NCI-H1436 (cell line): ENCODE data around the gene SDK2.
A peak's percentile ranks its signal among the peaks of the same experiment; 100 is the strongest.
"Not testable (repeated sequence)": the region's sequence is repeated elsewhere in the genome, so short reads cannot be mapped to it uniquely, and the experiment has no call there.

Experiments
- DNase-seq: peaks from one replicate; lab custom pipeline; 2025; lab: John Stamatoyannopoulos, UW

Gene SDK2

DNA sequence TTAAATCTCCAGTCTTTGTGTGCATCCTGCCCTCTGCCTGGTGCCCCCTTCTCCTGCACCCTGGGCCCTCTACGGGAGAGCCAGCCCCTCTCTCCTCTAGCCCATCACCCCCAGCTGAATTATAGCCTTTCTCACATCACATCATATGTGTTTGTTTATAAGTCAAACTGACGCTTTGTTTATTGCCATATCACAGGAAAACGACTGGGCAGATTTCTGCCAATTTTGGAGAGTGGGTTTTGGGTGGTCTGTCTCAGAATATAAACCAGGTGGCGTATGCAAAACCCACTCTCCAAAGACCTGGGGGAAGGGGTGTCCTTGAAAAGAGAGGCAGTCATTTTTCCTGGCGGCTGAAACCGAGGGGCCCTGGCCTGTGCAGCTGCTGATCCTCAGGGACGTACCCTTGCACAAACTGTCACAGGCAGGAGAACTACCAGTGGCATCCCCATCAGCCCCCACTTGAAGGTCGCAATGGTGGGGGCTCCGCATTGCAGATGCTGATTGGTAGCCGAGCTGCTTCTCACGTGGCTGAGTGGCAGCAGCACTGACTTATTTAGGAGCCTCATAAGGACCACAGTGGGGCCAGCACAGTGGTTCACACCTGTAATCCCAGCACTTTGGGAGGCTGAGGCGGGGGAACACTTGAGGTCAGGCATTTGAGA, 297.6 kb downstream of the SDK2 start:
- DNase-seq = no peak

DNA sequence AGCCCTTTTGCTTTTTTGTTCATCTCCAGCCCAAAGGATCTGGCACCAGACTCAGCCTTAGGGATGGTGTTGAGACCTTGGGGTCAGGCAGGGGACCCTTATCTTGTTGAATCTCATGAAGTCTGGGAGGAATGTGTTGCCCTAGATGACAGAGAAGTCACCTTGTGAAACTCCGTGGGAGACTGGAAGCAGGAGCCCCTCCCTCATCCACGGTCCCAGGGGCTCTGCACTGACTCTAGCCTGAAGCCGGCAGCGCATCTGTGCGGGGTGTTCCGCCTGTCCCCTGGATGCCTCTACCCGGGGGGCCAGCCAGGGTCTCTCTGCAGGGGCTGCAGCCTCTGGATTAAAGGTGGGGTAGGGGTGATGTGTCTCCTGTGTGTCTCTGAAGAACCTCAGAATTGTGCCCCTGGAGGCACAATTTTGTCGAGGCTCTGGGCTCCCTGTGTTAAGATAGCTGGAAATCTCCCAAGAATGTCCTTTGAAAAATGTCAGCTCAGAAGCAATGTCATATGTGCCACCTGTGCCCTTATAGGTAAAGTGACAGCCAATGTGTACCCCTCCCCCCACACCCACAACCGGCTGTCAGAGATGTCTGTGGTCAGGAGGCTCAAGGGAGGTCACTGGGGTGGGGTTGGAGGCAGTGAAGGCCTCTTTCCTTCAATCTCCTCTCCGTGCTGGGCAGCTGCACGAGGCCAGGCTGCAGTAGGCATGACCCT, 300.3 kb downstream of the SDK2 start:
- no peak for DNase-seq

DNA sequence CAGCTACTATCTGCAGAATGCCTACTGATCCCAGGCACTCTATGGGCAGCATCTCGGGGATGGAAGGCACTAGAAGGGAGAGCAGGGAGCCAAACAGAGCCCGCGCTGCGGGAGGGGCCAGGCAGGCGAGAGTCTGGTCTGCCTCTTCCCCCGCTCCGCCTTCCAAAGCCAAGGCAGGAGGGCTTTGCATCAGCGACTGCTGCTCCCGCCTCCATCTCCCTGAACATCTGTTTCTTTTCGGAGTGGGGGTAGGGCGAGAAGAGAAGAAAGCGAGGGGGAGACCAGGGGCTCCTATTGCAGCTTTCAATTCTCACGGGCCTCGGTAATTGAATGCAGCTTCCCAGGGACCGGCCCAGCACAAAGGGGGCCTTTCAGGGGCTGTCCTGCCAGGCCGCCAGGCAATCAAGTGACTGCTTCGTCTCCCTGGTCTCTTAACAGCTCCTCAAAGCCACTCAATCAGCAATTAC, 301.0 kb downstream of the SDK2 start:
- DNase-seq = peak; percentile 85

DNA sequence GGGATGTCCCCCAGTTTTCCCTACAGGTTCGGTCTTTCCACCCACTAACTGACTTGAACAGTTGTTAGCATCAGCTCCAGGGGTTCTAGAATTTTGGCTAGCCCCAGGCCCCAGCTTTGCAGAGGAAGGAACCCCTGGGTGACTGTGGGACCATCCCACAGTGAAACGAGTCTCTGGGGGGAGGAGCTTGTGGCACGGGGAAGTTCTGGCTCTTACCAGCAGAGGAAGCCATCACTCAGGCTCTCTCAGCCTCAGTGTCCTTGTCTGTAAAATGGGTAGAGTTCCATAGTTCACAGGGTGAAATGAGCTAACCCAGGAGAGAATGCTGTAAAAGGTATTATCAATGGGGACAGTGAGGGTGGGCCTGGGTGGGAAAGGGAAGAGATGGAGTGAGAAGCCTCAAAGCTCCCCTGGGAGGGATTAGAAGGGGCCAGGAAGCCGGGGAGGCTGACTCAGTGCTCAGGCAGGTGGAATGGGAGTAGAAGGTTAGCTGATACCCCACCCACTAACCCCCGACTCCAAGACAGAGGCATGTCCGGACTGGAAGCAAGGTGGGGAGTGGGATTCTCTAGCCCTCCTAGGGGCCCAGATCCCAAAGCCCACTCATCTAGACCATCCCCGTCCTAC, 301.6 kb downstream of the SDK2 start:
- no peak for DNase-seq

DNA sequence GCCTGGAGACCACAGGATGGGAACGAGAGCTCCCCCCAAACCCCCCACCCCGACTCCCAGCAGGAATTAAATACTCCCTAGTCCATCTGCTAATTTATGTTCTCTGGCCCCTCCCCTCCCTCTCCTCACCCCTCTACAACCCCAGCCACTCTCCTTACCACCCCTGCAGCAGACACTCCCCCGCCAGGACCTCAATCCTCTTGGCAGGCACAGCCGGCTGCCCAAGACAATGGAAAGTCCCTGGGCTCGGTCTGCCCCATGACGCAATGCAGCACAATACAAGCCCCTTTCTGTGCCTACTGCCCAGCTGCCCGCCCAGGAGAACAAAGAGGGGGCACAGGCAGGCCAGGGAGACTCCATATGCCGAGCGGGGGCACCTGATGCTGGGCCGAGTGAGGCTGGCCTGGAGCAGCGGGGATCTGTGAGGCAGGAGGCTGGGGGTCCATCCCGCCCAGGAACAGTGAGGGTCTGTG, 302.2 kb downstream of the SDK2 start:
- peak; percentile 65 for DNase-seq

DNA sequence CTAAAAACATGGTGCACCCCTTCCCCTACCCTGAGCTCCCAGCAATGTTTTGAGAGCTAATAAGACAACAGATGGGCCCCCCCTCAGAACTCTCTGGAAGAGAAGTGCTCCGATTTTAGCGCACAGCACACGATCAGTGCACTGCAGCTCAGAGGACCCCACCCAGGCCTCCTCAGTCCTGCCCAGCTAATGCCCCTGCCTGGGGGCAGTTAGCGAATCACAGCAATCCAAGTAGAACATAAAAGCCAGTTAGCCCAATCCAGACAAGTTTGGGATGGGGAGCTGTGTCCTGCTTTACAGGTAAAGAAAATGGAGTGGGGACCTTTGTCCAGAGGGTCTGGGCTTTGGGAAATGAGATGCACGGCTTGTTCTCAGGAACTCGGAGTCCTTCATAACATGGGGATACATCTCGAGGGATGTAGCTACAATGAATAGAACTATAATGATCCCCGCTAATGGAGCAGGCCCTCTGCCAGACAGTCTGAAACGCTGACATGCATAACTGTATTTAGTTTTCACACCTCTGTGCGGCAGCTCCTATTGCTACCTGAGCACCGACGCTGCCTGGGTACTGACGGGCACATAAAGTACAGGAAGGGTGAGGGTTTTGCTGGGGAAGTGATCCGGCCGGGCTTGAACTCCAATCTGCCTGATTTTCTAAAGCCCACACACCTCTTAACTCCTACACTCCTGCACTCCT, 302.7 kb downstream of the SDK2 start:
- DNase-seq = peak; percentile 37

DNA sequence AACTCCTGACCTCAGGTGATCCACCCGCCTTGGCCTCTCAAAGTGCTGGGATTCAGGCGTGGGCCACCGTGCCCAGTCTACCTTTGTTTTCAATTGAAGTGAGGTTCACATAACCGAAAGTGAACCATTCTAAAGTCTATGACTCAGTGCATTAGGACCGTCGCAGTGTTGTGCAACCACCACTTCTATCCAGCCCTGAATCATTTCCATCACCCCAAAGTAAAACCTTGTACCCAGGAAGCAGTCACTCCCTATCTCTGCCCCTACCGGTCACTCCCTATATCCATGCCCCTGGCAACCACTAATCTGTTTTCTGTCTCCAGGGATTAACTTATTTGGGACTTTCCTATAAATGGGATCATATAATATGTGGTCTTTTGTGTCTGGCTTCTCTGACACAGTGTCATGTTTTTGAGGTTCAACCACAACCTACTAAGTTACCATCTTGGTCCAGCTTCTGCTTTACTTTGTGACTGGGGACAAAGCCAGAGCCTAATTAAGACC, 304.1 kb downstream of the SDK2 start:
- DNase-seq = no peak

DNA sequence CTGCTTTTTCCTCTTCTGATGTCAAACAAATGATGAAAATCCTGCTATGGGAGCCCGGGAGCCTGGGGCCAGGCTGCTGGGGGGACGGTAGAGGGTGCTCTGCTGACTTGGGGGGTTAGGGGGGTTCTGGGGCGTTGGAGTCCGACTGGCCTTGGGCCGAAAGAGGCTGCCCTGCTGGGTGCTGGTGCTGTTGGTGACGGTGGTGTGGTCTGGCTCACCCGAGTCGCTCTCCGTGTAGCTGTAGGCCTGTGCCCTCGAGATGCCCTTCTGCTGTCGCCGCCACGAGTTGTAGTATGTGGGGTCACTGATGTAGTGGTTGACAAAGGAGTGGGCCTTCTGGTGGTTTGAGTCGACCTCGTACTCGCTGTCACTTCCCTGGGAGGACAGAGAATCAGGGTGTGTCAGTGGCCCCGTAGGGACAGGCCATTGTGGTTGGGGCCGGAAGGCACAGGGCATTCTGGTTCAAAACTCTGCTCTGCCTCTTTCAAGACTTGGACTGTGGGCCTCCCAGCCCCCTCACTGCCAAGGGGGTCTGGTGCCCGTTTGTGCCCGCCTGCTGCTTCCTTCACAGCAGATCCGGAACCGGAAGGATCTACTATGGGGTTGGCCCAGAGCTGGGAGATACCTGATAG, 305.6 kb downstream of the SDK2 start:
- no peak for DNase-seq

DNA sequence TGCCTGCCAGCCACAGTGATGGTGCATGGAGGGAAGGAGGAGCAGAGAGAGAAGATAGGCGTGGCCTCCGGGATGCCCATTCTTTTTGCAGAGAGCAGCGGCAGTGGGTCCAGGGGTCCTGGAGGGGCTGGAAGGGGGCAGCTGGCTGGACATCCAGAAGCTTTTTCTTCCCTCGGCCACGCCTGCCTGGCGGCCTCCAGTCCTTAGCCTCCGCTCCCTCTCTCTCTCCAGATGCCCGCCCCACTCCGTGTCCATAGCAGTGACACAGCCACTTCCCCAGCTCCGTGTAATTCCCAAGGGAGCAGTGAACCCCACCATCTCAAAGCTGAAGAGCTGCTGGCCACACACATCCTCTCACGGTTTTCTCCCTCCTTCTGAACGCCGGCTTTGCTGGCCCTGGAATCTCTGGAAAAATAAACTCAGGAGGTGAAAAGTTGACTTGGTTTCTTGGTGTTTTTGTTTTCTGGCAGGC, 306.2 kb downstream of the SDK2 start:
- no peak for DNase-seq

DNA sequence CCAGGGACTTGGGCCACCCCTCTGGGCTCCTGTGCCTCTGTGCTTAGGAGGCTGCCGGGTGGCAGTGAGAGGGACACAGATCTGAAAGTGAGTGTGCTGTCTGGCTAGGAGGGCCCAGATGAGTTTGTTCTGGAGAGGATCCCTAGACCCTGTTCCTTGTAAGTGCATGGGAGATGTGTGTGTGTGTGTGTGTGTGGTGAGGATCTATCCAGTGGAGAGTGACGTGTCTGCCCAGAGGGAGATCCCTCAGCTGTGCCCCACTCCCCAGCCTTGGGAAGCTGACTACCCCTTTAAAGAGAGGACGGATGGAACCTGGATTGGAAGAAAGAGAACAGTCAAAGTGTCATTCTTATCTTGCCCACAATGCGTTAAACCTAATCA, 306.9 kb downstream of the SDK2 start:
- DNase-seq = no peak

DNA sequence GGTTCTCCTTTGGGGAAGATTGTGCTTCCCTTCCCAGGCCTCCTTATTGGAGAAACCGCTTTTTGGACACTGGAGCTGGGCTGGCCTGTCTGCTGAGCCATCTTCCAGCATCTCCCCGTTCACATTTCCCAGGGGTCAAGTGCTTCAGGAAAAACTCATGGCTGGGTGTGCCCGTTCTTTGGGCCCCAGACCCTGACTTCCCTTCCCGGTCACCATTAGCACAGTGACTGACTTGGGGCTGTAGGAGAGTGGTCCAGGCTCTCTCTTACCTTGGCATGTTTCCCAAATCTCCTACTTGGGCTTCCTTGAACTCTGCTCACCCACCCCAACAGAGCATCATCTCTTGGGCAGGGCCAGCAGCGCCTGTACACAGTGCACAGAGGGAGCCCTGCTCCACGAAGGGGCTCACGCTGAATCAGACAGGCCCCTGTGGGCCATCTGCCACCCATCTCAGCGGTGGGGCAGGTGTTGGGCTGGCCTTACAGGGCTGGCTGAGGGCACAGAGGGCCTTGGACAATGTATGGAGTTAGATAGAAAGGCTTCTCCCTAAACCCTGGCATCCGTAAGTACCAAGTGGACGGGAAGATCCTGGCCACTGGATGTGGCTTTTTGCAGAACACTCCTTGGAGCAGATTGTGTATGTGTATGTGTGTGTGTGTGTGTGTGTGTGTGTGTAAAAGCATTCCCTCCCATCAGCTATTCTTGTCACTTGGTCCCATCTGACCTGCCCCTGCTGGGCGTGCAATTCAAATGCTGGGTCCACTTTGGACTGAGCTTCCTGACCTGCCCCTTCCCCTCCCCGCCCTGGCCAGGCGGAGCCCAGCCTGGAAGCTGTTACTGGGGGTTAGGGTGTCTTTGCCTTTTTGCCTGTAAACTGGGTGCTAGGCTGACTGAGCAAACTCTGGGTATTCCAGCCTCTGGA, 307.6 kb downstream of the SDK2 start:
- DNase-seq = no peak

DNA sequence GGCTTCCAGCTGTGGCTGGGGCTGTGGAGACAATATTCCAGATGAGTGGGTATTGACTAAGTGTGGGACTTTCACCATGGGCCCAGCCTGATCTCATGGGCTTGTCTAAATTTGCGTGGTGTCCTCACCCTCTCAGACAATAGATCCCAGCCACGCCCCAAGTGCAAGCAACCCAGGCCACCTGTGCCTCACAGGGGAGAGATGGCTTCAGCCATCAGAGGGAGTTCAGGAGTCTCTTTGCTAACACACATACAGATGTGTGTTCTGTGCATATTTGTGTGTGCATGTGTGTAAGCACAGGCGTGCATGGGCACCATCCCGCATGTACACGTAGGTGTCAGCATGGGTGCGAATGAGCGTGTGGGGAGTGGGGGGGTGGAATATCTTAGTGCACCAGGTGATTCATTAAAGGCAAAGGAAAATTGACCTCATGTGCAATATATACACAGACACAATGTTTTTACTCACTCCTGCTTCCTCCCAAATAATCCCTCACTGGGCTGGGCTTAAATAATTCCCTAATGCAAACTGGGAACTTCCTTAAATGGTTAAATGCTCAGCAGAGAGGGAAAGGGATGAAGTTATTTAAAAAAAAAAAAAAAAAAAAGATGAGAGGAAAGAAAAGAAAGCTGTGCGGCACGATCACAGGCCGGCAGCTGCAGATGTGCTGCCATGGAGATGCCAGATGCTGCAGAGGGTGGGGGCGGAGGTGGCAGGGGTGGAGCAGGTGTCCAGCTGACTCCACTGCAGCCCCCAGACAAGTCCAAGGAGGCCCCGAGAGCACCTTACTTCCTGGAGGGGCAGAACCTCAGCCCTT, 308.4 kb downstream of the SDK2 start:
- no peak for DNase-seq

DNA sequence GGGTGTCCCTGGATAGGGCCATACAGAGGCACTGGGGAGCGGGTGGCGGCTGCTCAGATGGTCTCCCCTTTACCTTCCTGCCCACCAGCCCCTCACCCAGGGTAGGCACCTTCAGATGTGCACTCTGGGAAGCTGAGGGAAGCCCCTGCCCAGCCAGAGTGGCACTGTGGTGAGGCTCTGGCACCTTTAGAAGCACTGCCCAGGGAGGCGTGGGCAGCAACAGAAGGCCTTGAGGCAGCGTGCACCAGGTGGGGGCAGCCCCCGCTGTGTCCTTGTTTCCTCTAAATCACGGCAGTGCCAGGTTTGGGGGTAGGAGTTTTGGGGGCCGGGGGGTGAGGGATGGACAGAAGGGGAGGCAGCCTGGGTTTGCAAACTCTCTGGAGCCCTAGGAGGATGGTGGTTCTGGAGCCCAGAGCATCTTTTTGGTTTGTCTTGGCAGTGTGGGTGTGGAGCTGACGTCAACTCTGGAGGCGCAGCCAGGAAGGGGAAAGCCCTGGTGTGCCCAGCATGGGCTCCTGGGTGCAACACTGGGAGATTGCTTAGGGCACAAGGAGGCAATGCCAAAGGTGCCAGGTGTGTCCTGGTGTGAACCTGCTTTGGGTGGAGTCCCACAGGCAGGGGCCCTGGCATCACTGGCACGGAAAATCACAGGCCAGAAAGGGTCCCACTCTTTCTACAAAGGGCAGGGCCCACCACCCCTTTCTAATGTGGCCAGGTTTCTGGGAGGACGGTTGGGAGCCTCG, 309.3 kb downstream of the SDK2 start:
- DNase-seq = no peak

DNA sequence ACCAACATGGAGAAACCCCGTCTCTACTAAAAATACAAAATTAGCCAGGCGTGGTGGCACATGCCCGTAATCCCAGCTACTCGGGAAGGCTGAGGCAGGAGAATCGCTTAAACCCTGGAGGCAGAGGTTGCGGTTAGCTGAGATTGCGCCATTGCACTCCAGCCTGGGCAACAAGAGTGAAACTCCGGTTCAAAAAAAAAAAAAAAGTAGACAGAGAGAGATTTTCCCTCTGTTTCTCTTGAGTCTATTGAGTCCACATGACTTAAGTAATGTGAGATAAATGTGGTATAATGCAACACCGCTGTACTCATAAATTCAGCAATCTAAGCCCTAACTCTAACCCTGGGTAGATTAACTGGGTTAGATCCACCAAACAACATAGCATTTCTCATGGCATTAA, 310.8 kb downstream of the SDK2 start:
- not testable (repeated sequence) for DNase-seq

DNA sequence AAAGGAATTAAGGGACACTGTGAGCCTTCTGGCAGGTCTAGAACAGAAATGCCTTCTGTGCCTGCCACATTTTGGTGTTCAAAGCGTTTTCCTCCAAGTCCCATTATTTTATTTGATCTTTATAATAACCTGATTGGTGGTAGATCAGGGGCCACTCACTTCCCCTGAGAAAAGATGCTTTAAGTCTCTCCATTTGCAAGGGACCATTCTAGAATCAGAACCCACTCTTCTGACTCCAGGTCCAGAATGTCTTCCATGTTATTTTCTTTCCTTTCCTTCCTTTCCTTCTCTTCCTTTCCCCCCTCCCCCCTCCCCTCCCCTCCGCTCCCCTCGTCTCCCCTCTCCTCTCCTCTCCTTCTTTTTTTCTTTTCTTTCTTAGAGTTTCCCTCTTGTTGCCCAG, 313.2 kb downstream of the SDK2 start:
- DNase-seq = no peak

DNA sequence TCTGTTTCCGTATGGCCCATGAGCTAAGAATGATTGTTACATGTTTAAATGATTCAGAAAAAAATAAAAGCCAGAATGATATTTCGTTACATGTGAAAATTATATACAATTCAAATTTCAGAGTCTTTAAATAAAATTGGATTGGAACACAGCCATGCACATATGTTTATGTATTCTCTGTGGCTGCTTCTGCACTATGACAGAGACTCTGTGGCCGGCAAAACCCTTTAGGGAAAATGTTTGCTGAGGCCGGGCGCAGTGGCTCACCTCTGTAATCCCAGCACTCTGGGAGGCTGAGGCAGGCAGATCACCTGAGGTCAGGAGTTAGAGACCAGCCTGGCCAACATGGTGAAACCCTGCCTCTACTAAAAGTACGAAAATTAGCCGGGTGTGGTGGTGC, 316.6 kb downstream of the SDK2 start:
- DNase-seq = no peak

DNA sequence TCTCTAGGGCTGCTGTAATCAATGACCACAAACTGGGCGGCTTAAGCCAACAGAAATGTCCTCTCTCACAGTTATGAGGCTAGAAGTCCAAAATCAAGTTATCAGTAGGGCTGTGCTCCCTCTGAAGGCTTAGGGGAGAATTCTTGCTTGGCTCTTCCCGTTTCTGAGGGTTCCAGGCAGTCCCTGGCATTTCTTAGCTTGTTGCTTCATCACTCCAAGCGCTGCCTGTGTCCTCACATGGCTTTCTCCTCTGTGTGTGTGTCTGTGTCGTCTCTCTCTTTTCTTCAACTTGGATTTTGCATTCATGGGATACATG, 318.8 kb downstream of the SDK2 start:
- DNase-seq = no peak

DNA sequence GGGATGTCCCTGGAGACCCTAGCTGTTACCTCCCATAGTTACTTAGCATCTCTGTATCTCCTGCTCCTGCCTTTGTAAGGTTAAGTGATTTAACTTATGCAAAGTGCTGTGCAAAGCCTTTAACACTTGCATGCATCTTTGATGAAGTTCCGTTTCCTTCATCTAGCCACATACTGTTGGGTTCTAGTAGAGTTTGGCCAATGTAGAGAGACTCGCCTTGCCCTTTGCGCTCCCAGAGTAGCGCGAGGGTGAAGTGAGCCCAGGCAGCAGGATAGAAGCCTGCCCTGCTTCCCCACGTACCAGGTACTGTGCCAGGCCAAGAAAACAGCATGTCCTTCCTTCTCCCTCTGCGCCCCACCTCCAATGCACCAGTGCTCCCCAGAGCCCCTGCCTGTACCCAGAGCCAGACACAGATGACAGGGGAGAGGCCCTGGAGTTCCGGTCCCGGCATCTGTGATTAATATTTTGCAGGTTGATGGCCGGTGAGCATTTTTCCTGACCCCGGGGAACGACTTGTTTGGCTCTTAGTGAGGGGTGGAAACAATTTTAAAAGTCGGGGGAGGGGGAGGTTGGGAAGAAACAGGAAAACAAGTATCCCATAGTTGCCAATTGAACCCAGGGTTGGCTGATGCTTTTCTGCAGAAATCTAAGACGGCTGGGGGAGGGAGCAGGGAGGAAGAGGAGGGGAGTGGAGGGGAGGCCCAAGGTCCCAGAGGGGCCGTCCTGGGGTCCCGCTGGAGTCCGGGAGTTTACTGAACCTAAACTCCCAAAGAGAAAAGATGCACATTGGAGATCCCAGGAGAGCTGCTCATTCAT, 319.3 kb downstream of the SDK2 start:
- no peak for DNase-seq

DNA sequence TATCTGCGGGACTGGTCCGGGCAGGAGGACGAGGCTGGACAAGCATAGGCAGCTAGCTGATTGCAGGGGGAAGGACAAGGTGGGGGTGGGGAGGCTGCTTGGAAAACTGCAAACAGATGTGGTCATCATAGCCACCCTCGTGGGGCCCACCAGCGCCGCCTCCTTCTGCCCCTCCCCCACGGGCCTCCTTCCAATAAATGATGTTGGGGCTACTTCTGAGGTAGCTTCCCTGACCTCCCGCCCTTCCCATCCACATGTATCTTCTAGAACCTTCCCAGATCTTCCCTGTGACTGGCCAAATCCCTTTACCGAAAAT, 320.1 kb downstream of the SDK2 start:
- DNase-seq = no peak
